HepG2 (cell line): ENCODE data around the gene RSRC2. TPM values are rescaled to one million over a fixed set of nuclear protein-coding genes. Genes with fewer than 3 reads are reported as not detected.

ENCODE experiments used
- ATAC-seq: fragments of 200-7000 bp; cut with Tn5 transposase; 3 replicates; pipeline ENCODE4 v1.9.1; 2020; ENCODE audit warnings: mild to moderate bottlenecking, moderate library complexity
- BruUV-seq: library from RNA; stranded (reverse); fragments of 400-500 nt; replicated peaks from 2 replicates; lab custom pipeline; 2021; lab: Mats Ljungman, UMichigan
- CTCF ChIA-PET: fragments of 300-600 bp; formaldehyde crosslinking; extraction: SDS; loops from one replicate; lab custom pipeline; 2021; ENCODE audit warnings: low total read pairs, inconsistent platforms, low intra/inter-chr PET ratio; lab: Yijun Ruan, JAX
- POLR2A ChIA-PET: fragments of 350-600 bp; sonication (Branson Sonifier 250); formaldehyde crosslinking; loops from one replicate; lab custom pipeline; 2020; ENCODE audit warnings: antibody characterized with exemption, inconsistent platforms; lab: Yijun Ruan, JAX
- DNase-seq: peaks from one replicate; pipeline ENCODE4 v3.0.0-alpha.2; 2015; ENCODE audit warnings: low spot score
- FAIRE-seq: peaks from 3 replicates; lab custom pipeline; 2011; peaks lifted over from hg19 to GRCh38; lab: Jason Lieb, UNC
- H2AFZ ChIP-seq: one replicate; pipeline ENCODE4 v1.6.1; 2011; ENCODE audit warnings: low read length, inconsistent platforms
- H3K27ac ChIP-seq: fragments of 300-600 bp; 3 replicates; pipeline ENCODE4 v1.8.0; 2011; ENCODE audit warnings: mixed run types, mild to moderate bottlenecking, mixed read lengths, low read length, inconsistent platforms; ENCODE audit not compliant: insufficient read depth; ENCODE audit errors: extremely low read length
- H3K27me3 ChIP-seq, 2 experiments: fragments of 200-600 bp in 1 of 2; 2 replicates in 1 of 2; 3 replicates in 1 of 2; pipeline versions ENCODE4 v1.6.0 to v1.8.0; 2011; ENCODE audit warnings: low read length in 2 of 2, mild to moderate bottlenecking in 2 of 2, moderate library complexity in 2 of 2, inconsistent platforms in 1 of 2; ENCODE audit not compliant: insufficient read depth in 2 of 2, control insufficient read depth in 1 of 2
- H3K36me3 ChIP-seq, 2 experiments: fragments of 200-600 bp in 1 of 2; replicated peaks in 1 of 2; 2 replicates in 1 of 2; 3 replicates in 1 of 2; pipeline versions ENCODE4 v1.5.1 to v1.8.0; 2011; ENCODE audit warnings: low read length in 2 of 2, inconsistent platforms in 1 of 2; ENCODE audit not compliant: insufficient read depth in 2 of 2, control insufficient read depth in 1 of 2
- H3K4me1 ChIP-seq: 2 replicates; pipeline ENCODE4 v1.5.1; 2012; ENCODE audit warnings: low read length, inconsistent platforms; ENCODE audit not compliant: insufficient read depth
- H3K4me2 ChIP-seq: 2 replicates; pipeline ENCODE4 v1.6.0; 2011; ENCODE audit warnings: low read depth, low read length, inconsistent platforms
- H3K4me3 ChIP-seq, 3 experiments: fragments of 200-600 bp in 1 of 3; sonication (generic), shearing (Covaris generic) in 1 of 3; replicated peaks in 1 of 3; 2 replicates each; pipeline ENCODE4 v1.5.1; 2011 to 2016; ENCODE audit warnings: low read length in 3 of 3, inconsistent platforms in 2 of 3, low read depth in 2 of 3, mild to moderate bottlenecking in 2 of 3, control low read depth in 1 of 3, mixed read lengths in 1 of 3; ENCODE audit not compliant: insufficient read depth in 1 of 3
- H3K79me2 ChIP-seq: one replicate; pipeline ENCODE4 v1.6.1; 2011; ENCODE audit warnings: low read length, inconsistent platforms; ENCODE audit not compliant: insufficient read depth
- H3K9ac ChIP-seq: 2 replicates; pipeline ENCODE4 v1.6.0; 2011; ENCODE audit warnings: mild to moderate bottlenecking, low read depth, low read length, inconsistent platforms; ENCODE audit not compliant: insufficient read depth
- H3K9me3 ChIP-seq: 2 replicates; pipeline ENCODE4 v1.5.1; 2012; ENCODE audit warnings: mild to moderate bottlenecking, low read length
- H4K20me1 ChIP-seq: 2 replicates; pipeline ENCODE4 v1.6.0; 2011; ENCODE audit warnings: inconsistent platforms, mild to moderate bottlenecking, low read length, moderate library complexity; ENCODE audit not compliant: insufficient read depth
- KLF13 ChIP-seq: sonication (generic); formaldehyde crosslinking; IDR thresholded peaks from 2 replicates; pipeline ENCODE4 v1.4.0; 2020; ENCODE audit warnings: mild to moderate bottlenecking, missing genetic modification reagents
- LRRFIP1 ChIP-seq: sonication (generic); formaldehyde crosslinking; conservative IDR thresholded peaks from 2 replicates; pipeline ENCODE4 v1.4.0; 2020; ENCODE audit warnings: missing genetic modification reagents
- MIER2 ChIP-seq: IDR thresholded peaks from 2 replicates; pipeline ENCODE4 v1.6.1; 2016; ENCODE audit warnings: missing biosample characterization, missing genetic modification reagents
- PBX2 ChIP-seq: IDR thresholded peaks from 2 replicates; pipeline ENCODE4 v1.6.1; 2016; ENCODE audit warnings: control low read depth
- RFX3 ChIP-seq: IDR thresholded peaks from 2 replicates; pipeline ENCODE4 v1.6.1; 2016; ENCODE audit warnings: missing biosample characterization, missing genetic modification reagents
- ZBTB46 ChIP-seq: sonication (generic); formaldehyde crosslinking; IDR thresholded peaks from 2 replicates; pipeline ENCODE4 v1.4.0; 2020; ENCODE audit warnings: mild to moderate bottlenecking, missing genetic modification reagents, borderline replicate concordance
- WGBS: methylation state at CpG from one replicate; pipeline ENCODE4 v1.1.6; 2017; ENCODE audit warnings: low lambda C conversion rate; 5-methylcytosine and 5-hydroxymethylcytosine counted together
- in situ Hi-C: cut with HindIII; loops from 2 replicates; pipeline ENCODE4 v1.10.0; 2017; ENCODE audit warnings: low pct_unique_long_range_greater_than_20kb; ENCODE audit not compliant: extremely low pct_ligation_motif_present
- intact Hi-C: fragments of 100-400 bp; cut with micrococcal nuclease; formaldehyde crosslinking; loops from one replicate; pipeline ENCODE4 v1.10.0; 2022; ENCODE audit not compliant: unreplicated experiment
- polyA plus RNA-seq, 8 experiments: library from polyadenylated mRNA; depleted of rRNA in 3 of 8; stranded (reverse) in 7 of 8; unstranded in 1 of 8; fragments of >200 nt; fragmentation: Illumina TruSeq in 4 of 8; extraction: Trizol in 4 of 8; gene quantifications; 2 replicates each; pipeline versions ENCODE4 v1.2.1 to v1.2.3, GENCODE V29; 2011 to 2016; ENCODE audit warnings: low read depth in 4 of 8, missing spikeins in 1 of 8, mixed read lengths in 1 of 8; ENCODE audit not compliant: insufficient read depth in 1 of 8
- total RNA-seq, 5 experiments: library from RNA; depleted of rRNA; stranded (reverse); fragments of >200 nt; fragmentation: Illumina TruSeq; extraction: Trizol; gene quantifications; 2 replicates each; pipeline ENCODE4 v1.2.3, GENCODE V29; 2016; ENCODE audit warnings: low read depth in 1 of 5

The RSRC2 gene
- total and polyA plus RNA-seq, 2 of the 13 experiments (the other 11 are each of a cell fraction or from before 2014, with no cell fraction given), result 31.4 to 77.8 TPM

- ATAC-seq (no peak), FAIRE-seq (no peak)
- POLR2A ChIA-PET, result interaction anchor here (1.7 kb wide), 1 partner anchor 11 kb away, joined by 4 read pairs; no protein-coding TSS in a partner anchor
Measured at GRCh38 chr12:122533856-122534255, 7.1 kb upstream of the RSRC2 start.

More at GRCh38 chr12:122533856-122534255, 7.1 kb upstream of the RSRC2 start:
- no peaks in the 10 kb centered on the region for H3K9me3 ChIP-seq
- in situ Hi-C loops (no loop called here), intact Hi-C loops (no loop called here)
- no peaks in the 10 kb centered on the region for H4K20me1 ChIP-seq
- peaks cover 5 to 52% of the 10 kb centered on the region in 2 experiments for H3K36me3 ChIP-seq
- no peak overlapping the region for H3K4me3 ChIP-seq
- peaks cover 16% of the 10 kb centered on the region for H3K79me2 ChIP-seq
- CTCF ChIA-PET, result no interaction called here
- H3K27me3 ChIP-seq, result no peaks in the 10 kb centered on the region
- no TSS peak for BruUV-seq
- H2AFZ ChIP-seq, result no peak overlapping the region
- WGBS, result 95% methylated on average over 2 of the region's 2 CpGs
- TF ChIP-seq MIER2 (CRISPR knock-in tag) (no peak), RFX3 (CRISPR knock-in tag) (no peak), PBX2 (CRISPR knock-in tag) (no peak), KLF13 (CRISPR knock-in tag) (no peak), LRRFIP1 (CRISPR knock-in tag) (no peak), ZBTB46 (CRISPR knock-in tag) (no peak)
- no peak overlapping the region for H3K4me2 ChIP-seq
- H3K4me1 ChIP-seq, result peaks cover 2% of the 10 kb centered on the region
- H3K9ac ChIP-seq, result no peak overlapping the region
- no peak overlapping the region for H3K27ac ChIP-seq
- DNase-seq, result no peak
